ENCODE results near the gene C1orf56.

Gene C1orf56

DNA sequence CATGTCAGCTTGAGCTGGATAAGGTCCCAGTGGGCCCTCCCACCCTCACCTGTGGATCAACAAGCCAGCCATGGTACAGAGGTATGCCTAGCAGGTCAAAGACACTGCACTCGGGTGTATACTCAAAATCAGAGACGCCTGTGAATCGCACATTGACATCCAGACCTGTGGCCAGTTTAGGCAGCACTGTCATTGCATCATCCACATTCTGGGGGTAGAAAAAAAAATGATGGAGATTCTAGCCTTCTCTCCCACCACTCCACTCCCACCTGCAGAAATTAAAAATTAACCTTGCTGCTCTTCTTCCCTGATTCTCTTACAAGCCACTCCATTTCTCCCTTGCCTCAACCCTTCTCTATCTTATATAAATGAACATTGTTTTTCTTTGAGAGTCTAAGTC, 47.1 kb upstream of the C1orf56 start:
- Histone ChIP-seq H3K27ac (ENCODE audit: low read depth, low read length) (no peak overlapping the region), H3K23ac (ENCODE audit: low read length) (no peak overlapping the region), H3K18ac (ENCODE audit: low read length) (no peak overlapping the region), H3K4ac (ENCODE audit: low read depth, low read length) (no peak overlapping the region), H2BK12ac (ENCODE audit: low read length) (no peak overlapping the region), H2AFZ (ENCODE audit: insufficient read depth, low read length, poor library complexity) (no peak overlapping the region), H4K91ac (ENCODE audit: low read depth, low read length) (no peak overlapping the region), H3K79me2 (ENCODE audit: control insufficient read depth, insufficient read depth, low read length, poor library complexity) (no peaks in the 10 kb centered on the region), H3K14ac (ENCODE audit: low read length) (no peak overlapping the region), H4K8ac (ENCODE audit: low read depth, low read length) (no peak overlapping the region), H2AK5ac (ENCODE audit: low read length) (no peak overlapping the region), H3K9me3 (ENCODE audit: insufficient read depth, low read depth, low read length) (no peaks in the 10 kb centered on the region), H3K79me1 (ENCODE audit: low read length) (no peaks in the 10 kb centered on the region), H2BK5ac (ENCODE audit: low read depth, low read length, poor library complexity) (no peak overlapping the region), H3K4me3 (ENCODE audit: low read depth, low read length) (no peak overlapping the region), H3K9ac (ENCODE audit: low read length) (no peak overlapping the region), H3K36me3 (ENCODE audit: control insufficient read depth in 1 of 2, insufficient read depth in 2 of 2, low read length in 2 of 2) (peaks cover 2% of the 10 kb centered on the region in 2 experiments), H3K4me1 (ENCODE audit: control insufficient read depth in 1 of 2, insufficient read depth in 2 of 2, low read length in 2 of 2) (no peaks in the 10 kb centered on the region), H2BK120ac (ENCODE audit: insufficient read depth, low read length, poor library complexity) (no peak overlapping the region), H4K12ac (ENCODE audit: low read depth, low read length) (no peak overlapping the region), H3K4me2 (ENCODE audit: low read length) (no peak overlapping the region), H3K27me3 (ENCODE audit: insufficient read depth, low read length) (no peaks in the 10 kb centered on the region)
- WGBS (ENCODE audit: extremely low coverage, insufficient coverage, insufficient read length), result no CpG with 5 or more reads among the region's 3 CpGs
- DNase-seq, result no peak

DNA sequence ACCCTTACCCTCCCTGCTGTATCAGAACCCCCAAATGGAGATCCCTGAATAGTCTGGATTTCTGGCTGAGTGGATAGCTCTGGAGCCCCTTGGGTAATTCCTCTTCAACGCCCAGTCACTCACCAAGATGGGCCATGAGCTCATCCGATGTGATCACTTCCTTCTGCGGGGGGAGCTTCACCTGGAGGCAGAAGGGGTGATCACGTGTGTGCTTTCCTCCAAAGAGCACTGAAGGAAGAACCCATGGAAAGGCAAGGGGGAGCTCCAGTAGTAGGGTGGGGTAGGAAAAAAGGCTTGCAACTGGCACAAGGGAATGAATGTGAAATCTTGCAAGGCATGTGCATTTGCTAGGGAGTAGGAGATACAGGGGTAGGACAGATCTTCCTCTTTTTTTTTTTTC, 45.9 kb upstream of the C1orf56 start:
- no peak for DNase-seq
- no peak overlapping the region for H4K12ac ChIP-seq (ENCODE audit: low read depth, low read length)
- H2BK5ac ChIP-seq (ENCODE audit: low read depth, low read length, poor library complexity), result no peak overlapping the region
- no peaks in the 10 kb centered on the region for H3K27me3 ChIP-seq (ENCODE audit: insufficient read depth, low read length)
- no peak overlapping the region for H3K14ac ChIP-seq (ENCODE audit: low read length)
- no peak overlapping the region for H2BK120ac ChIP-seq (ENCODE audit: insufficient read depth, low read length, poor library complexity)
- no peak overlapping the region for H3K4ac ChIP-seq (ENCODE audit: low read depth, low read length)
- no peak overlapping the region for H3K23ac ChIP-seq (ENCODE audit: low read length)
- H2BK12ac ChIP-seq (ENCODE audit: low read length), result no peak overlapping the region
- H4K91ac ChIP-seq (ENCODE audit: low read depth, low read length), result no peak overlapping the region
- no CpG with 5 or more reads among the region's 4 CpGs for WGBS (ENCODE audit: extremely low coverage, insufficient coverage, insufficient read length)
- H3K4me3 ChIP-seq (ENCODE audit: low read depth, low read length), result no peak overlapping the region
- H3K4me1 ChIP-seq (ENCODE audit: control insufficient read depth in 1 of 2, insufficient read depth in 2 of 2, low read length in 2 of 2), result peaks cover 6% of the 10 kb centered on the region in 2 experiments
- no peaks in the 10 kb centered on the region for H3K9me3 ChIP-seq (ENCODE audit: insufficient read depth, low read depth, low read length)
- H3K79me1 ChIP-seq (ENCODE audit: low read length), result no peaks in the 10 kb centered on the region
- no peak overlapping the region for H2AK5ac ChIP-seq (ENCODE audit: low read length)
- H3K36me3 ChIP-seq (ENCODE audit: control insufficient read depth in 1 of 2, insufficient read depth in 2 of 2, low read length in 2 of 2), result peaks cover 2% of the 10 kb centered on the region in 2 experiments
- H3K18ac ChIP-seq (ENCODE audit: low read length), result no peak overlapping the region
- H3K27ac ChIP-seq (ENCODE audit: low read depth, low read length), result no peak overlapping the region
- H3K9ac ChIP-seq (ENCODE audit: low read length), result no peak overlapping the region
- no peak overlapping the region for H4K8ac ChIP-seq (ENCODE audit: low read depth, low read length)
- H3K4me2 ChIP-seq (ENCODE audit: low read length), result no peak overlapping the region
- no peak overlapping the region for H2AFZ ChIP-seq (ENCODE audit: insufficient read depth, low read length, poor library complexity)
- H3K79me2 ChIP-seq (ENCODE audit: control insufficient read depth, insufficient read depth, low read length, poor library complexity), result no peaks in the 10 kb centered on the region

DNA sequence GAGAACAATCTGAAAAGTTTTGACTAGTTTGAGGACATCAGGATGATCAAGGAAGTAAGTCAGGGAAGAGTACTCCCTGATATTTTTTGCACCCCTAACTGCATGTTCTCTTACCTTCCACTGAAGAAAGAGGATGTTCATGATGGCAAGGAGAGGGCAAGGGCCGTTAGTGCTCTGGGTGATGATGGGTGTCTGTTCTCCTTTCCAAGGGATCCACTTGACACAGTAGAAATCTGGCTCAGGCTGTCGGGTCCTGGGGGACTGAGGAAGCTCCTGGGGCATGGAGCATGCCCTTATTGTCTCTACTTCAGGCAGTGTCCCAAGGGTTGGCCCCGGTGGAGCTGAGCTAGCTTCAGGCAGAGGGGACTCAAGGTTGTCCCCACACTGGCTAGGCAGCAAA, 45.5 kb upstream of the C1orf56 start:
- Histone ChIP-seq H2AFZ (ENCODE audit: insufficient read depth, low read length, poor library complexity) (no peak overlapping the region), H3K27me3 (ENCODE audit: insufficient read depth, low read length) (no peaks in the 10 kb centered on the region), H3K4me2 (ENCODE audit: low read length) (no peak overlapping the region), H3K23ac (ENCODE audit: low read length) (no peak overlapping the region), H3K4ac (ENCODE audit: low read depth, low read length) (no peak overlapping the region), H4K91ac (ENCODE audit: low read depth, low read length) (no peak overlapping the region), H4K8ac (ENCODE audit: low read depth, low read length) (no peak overlapping the region), H2AK5ac (ENCODE audit: low read length) (no peak overlapping the region), H3K36me3 (ENCODE audit: control insufficient read depth in 1 of 2, insufficient read depth in 2 of 2, low read length in 2 of 2) (peaks cover under 1 to 2% of the 10 kb centered on the region in 2 experiments), H4K12ac (ENCODE audit: low read depth, low read length) (no peak overlapping the region), H3K4me3 (ENCODE audit: low read depth, low read length) (no peak overlapping the region), H3K4me1 (ENCODE audit: control insufficient read depth in 1 of 2, insufficient read depth in 2 of 2, low read length in 2 of 2) (peaks cover 6% of the 10 kb centered on the region in 2 experiments), H3K27ac (ENCODE audit: low read depth, low read length) (no peak overlapping the region), H2BK120ac (ENCODE audit: insufficient read depth, low read length, poor library complexity) (no peak overlapping the region), H3K9me3 (ENCODE audit: insufficient read depth, low read depth, low read length) (no peaks in the 10 kb centered on the region), H2BK5ac (ENCODE audit: low read depth, low read length, poor library complexity) (no peak overlapping the region), H3K14ac (ENCODE audit: low read length) (no peak overlapping the region), H3K9ac (ENCODE audit: low read length) (no peak overlapping the region), H3K79me1 (ENCODE audit: low read length) (no peaks in the 10 kb centered on the region), H3K18ac (ENCODE audit: low read length) (no peak overlapping the region), H3K79me2 (ENCODE audit: control insufficient read depth, insufficient read depth, low read length, poor library complexity) (no peaks in the 10 kb centered on the region), H2BK12ac (ENCODE audit: low read length) (no peak overlapping the region)
- no CpG with 5 or more reads among the region's 3 CpGs for WGBS (ENCODE audit: extremely low coverage, insufficient coverage, insufficient read length)
- DNase-seq, result no peak

DNA sequence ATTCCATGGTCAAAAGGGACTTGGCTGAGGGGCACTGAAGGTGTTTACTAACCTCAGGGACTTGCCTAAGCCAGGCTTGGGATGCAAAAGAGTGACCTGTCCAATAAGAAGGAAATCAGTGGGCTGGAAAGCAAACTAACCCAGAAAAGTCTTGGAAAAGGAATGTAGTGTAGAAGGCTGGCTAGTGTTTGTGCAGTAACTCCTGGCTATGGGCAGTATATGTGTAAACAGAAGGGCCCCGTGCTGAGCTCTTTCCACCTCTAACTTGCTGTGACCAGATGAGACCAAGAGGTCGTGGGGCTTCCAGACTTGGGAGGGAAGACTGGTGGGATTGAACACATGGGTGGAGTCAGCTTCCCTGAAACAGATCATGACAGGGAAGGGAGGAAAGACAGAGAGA, 44.9 kb upstream of the C1orf56 start:
- Histone ChIP-seq H3K4ac (ENCODE audit: low read depth, low read length) (no peak overlapping the region), H3K9me3 (ENCODE audit: insufficient read depth, low read depth, low read length) (no peaks in the 10 kb centered on the region), H3K23ac (ENCODE audit: low read length) (no peak overlapping the region), H4K8ac (ENCODE audit: low read depth, low read length) (no peak overlapping the region), H3K18ac (ENCODE audit: low read length) (no peak overlapping the region), H2BK12ac (ENCODE audit: low read length) (no peak overlapping the region), H4K12ac (ENCODE audit: low read depth, low read length) (no peak overlapping the region), H3K79me2 (ENCODE audit: control insufficient read depth, insufficient read depth, low read length, poor library complexity) (no peaks in the 10 kb centered on the region), H3K27me3 (ENCODE audit: insufficient read depth, low read length) (no peaks in the 10 kb centered on the region), H3K36me3 (ENCODE audit: control insufficient read depth in 1 of 2, insufficient read depth in 2 of 2, low read length in 2 of 2) (peaks cover 0 to 2% of the 10 kb centered on the region in 2 experiments), H4K91ac (ENCODE audit: low read depth, low read length) (no peak overlapping the region), H2BK5ac (ENCODE audit: low read depth, low read length, poor library complexity) (no peak overlapping the region), H3K79me1 (ENCODE audit: low read length) (no peaks in the 10 kb centered on the region), H3K4me1 (ENCODE audit: control insufficient read depth in 1 of 2, insufficient read depth in 2 of 2, low read length in 2 of 2) (peaks cover 6% of the 10 kb centered on the region in 2 experiments), H2AFZ (ENCODE audit: insufficient read depth, low read length, poor library complexity) (no peak overlapping the region), H3K27ac (ENCODE audit: low read depth, low read length) (no peak overlapping the region), H3K4me2 (ENCODE audit: low read length) (no peak overlapping the region), H2AK5ac (ENCODE audit: low read length) (no peak overlapping the region), H3K9ac (ENCODE audit: low read length) (no peak overlapping the region), H3K4me3 (ENCODE audit: low read depth, low read length) (no peak overlapping the region), H2BK120ac (ENCODE audit: insufficient read depth, low read length, poor library complexity) (no peak overlapping the region), H3K14ac (ENCODE audit: low read length) (no peak overlapping the region)
- DNase-seq, result no peak
- no CpG with 5 or more reads among the region's 2 CpGs for WGBS (ENCODE audit: extremely low coverage, insufficient coverage, insufficient read length)

Measured in trophoblast cell (in vitro differentiated cells and primary cell).